Duodenal mucosa (tissue), 2 donors: ENCODE results near the gene OR10G8.
"Not testable (repeated sequence)": the region's sequence is repeated elsewhere in the genome, so short reads cannot be mapped to it uniquely, and the experiment has no call there.

Source experiments
- H3K27ac ChIP-seq: one replicate; pipeline ENCODE4 v1.7.0; 2013; ENCODE audit warnings: low read depth, low read length
- H3K27me3 ChIP-seq, 2 donors: one replicate each; pipeline ENCODE4 v1.7.0; 2013; ENCODE audit warnings: low read length in 2 of 2, control low read depth in 1 of 2; ENCODE audit not compliant: insufficient read depth in 2 of 2, control insufficient read depth in 1 of 2
- H3K36me3 ChIP-seq, 2 donors: one replicate each; pipeline ENCODE4 v1.7.0; 2013; ENCODE audit warnings: low read length in 2 of 2, control low read depth in 1 of 2; ENCODE audit not compliant: insufficient read depth in 2 of 2, control insufficient read depth in 1 of 2
- H3K4me1 ChIP-seq, 2 donors: one replicate each; pipeline ENCODE4 v1.7.0; 2013; ENCODE audit warnings: low read length in 2 of 2, control low read depth in 1 of 2; ENCODE audit not compliant: insufficient read depth in 2 of 2, control insufficient read depth in 1 of 2
- H3K4me3 ChIP-seq, 2 donors: one replicate each; pipeline ENCODE4 v1.7.0; 2013; ENCODE audit warnings: low read length in 2 of 2, low read depth in 1 of 2
- H3K9ac ChIP-seq, 2 donors: one replicate each; pipeline ENCODE4 v1.7.0; 2013; ENCODE audit warnings: low read length in 2 of 2, low read depth in 1 of 2
- H3K9me3 ChIP-seq, 2 donors: one replicate each; pipeline ENCODE4 v1.7.0; 2013; ENCODE audit warnings: low read length in 2 of 2, control low read depth in 1 of 2; ENCODE audit not compliant: control insufficient read depth in 1 of 2

OR10G8 gene, protein sequence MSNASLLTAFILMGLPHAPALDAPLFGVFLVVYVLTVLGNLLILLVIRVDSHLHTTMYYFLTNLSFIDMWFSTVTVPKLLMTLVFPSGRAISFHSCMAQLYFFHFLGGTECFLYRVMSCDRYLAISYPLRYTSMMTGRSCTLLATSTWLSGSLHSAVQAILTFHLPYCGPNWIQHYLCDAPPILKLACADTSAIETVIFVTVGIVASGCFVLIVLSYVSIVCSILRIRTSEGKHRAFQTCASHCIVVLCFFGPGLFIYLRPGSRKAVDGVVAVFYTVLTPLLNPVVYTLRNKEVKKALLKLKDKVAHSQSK

DNA sequence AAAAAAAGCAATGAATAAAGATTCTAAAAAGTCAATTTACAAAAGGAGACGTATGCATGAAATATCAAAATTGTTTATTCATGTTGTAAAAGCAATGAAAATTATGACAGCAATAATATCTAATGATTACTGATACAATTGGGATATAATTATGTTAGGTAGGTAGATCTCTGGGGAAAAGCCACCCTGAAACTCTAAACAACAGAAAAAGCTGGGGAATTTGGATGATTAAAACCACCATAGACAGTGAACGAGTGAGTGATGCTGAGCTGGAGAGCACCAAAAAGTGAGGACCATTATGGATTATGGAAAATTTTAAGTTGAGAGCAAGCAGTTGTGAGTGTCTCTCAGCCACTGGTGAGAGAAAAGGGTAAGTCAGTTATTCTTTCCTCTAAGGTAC lies at the start of gene OR10G8:
Gene OR10G8, plus strand, starts transcription at position 301 of the 400 bp plus-strand sequence. CDS start 2,825 bp downstream, outside the sequence.
- Histone ChIP-seq H3K27ac (no peak within 1 kb of the TSS), H3K9me3 (no peaks in the 10 kb centered on the region), H3K36me3 (no peaks in the 10 kb centered on the region), H3K4me3 (no peak within 1 kb of the TSS), H3K4me1 (no peaks in the 10 kb centered on the region), H3K27me3 (no peaks in the 10 kb centered on the region), H3K9ac (no peak within 1 kb of the TSS)

DNA sequence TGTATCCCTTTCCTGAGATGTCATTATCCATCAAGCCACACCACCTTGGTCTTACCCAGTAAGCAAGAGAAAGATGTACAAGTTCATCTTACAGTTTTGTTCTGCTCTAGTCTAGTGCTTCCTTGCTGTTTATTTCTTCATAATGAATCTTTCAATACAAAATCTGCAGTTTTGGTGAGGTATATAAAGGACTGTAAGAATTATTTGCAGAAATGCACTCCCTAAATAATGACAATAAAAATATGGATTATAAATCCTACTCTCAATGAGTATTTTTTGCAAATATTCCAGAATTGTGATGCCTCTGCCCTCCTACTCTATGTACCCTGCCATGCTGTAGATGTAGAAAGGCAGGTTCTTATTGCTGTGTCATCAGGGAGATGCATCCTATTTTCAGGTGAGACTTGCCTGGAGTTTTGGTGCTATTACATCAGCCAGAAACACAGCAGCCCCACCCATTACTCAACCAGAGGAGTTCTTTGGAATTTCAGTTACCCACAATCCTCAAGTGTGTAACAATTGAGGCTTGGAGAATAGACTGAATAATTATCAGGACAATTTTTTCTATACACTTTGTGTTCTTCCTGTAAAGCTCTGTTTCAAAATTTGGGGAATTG lies 48.8 kb upstream of the OR10G8 start, which contains the start of gene OR10S1:
Gene OR10S1, minus strand, starts transcription at position 51 of the 617 bp plus-strand sequence. CDS start 117 bp downstream, outside the sequence.
- Histone ChIP-seq H3K4me1 (no peaks in the 10 kb centered on the region), H3K9me3 (no peaks in the 10 kb centered on the region), H3K36me3 (no peaks in the 10 kb centered on the region), H3K4me3 (no peak within 1 kb of the TSS), H3K9ac (no peak within 1 kb of the TSS), H3K27me3 (no peaks in the 10 kb centered on the region), H3K27ac (no peak within 1 kb of the TSS)

DNA sequence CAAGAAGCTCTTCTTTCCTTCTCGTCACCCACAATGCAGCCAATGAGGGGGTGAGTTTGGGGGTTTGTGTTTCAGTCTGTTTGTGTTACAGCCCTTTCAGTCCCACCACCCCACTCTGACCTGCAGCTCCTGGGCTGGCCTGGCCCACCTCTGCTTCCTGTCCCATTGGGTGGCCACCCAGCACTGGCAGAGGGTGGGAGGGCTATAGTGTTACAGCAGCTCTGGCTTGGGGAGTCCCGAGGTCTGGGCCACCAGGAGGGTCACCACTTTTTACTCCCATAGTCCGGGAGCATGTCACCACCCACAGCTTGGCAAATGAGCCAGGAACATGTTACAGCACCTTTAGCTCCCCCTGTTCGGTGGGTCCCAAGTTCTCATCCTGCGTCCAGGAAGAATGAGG lies 47.3 kb upstream of the OR10G8 start:
- no peak overlapping the region for H3K4me3 ChIP-seq
- no peaks in the 10 kb centered on the region for H3K27me3 ChIP-seq
- H3K4me1 ChIP-seq, result no peaks in the 10 kb centered on the region
- no peaks in the 10 kb centered on the region for H3K36me3 ChIP-seq
- H3K9ac ChIP-seq, result no peak overlapping the region
- H3K27ac ChIP-seq, result no peak overlapping the region
- no peaks in the 10 kb centered on the region for H3K9me3 ChIP-seq

DNA sequence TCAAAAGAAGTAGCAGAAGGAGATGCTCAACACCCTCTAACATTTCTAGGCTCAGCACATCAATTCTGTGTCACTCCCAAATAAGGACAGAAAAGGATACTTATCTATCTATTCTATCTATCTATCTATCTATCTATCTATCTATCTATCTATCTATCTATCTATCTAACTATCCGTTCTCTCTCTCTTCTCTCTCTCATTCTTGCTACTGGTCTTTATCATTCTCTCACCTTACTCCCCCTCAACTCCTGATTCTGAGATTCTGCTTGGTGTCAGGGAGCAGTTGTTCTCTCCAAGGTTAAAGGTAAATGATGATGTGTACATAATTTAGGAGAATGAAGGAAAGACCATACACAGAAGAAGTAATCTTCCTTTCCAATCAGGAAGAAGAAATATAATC lies 31.5 kb upstream of the OR10G8 start, which contains the start of gene OR10G6:
Gene OR10G6, minus strand, starts transcription at position 43 of the 400 bp plus-strand sequence. Its CDS starts 0 bp downstream, at position 43.
- Histone ChIP-seq H3K27me3 (no peaks in the 10 kb centered on the region), H3K36me3 (no peaks in the 10 kb centered on the region), H3K9me3 (no peaks in the 10 kb centered on the region), H3K4me1 (no peaks in the 10 kb centered on the region), H3K9ac (no peak within 1 kb of the TSS), H3K4me3 (no peak within 1 kb of the TSS), H3K27ac (no peak within 1 kb of the TSS)

DNA sequence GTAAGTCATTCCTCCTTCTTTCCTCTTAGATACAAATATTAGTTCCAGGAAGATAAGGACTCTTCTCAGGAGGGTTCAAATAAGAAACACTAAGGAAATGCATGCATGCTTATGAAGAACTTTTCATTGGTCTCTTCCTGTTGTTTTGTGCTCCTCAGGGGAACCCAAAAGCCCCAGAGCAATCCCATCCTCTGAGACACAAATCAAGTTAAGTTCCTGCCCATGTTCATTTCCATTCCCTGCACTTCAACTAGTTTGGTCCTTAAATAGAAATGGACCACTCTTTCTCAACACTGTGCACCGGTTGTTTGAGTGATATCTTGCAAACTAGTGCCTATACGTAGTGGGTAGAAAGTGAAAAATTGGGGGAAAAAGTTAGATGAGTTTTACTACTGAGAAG lies 13.9 kb upstream of the OR10G8 start, which contains the start of gene OR10G4:
Gene OR10G4, plus strand, starts transcription at position 301 of the 400 bp plus-strand sequence. CDS start 2,578 bp downstream, outside the sequence.
- Histone ChIP-seq H3K4me1 (no peaks in the 10 kb centered on the region), H3K27me3 (no peaks in the 10 kb centered on the region), H3K27ac (no peak within 1 kb of the TSS), H3K9ac (no peak within 1 kb of the TSS), H3K9me3 (no peaks in the 10 kb centered on the region), H3K36me3 (no peaks in the 10 kb centered on the region), H3K4me3 (no peak within 1 kb of the TSS)

DNA sequence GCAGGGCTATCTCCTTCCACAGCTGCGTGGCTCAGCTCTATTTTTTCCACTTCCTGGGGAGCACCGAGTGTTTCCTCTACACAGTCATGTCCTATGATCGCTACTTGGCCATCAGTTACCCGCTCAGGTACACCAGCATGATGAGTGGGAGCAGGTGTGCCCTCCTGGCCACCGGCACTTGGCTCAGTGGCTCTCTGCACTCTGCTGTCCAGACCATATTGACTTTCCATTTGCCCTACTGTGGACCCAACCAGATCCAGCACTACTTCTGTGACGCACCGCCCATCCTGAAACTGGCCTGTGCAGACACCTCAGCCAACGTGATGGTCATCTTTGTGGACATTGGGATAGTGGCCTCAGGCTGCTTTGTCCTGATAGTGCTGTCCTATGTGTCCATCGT lies 10.8 kb upstream of the OR10G8 start:
- H3K9me3 ChIP-seq, H3K27ac ChIP-seq: not testable (repeated sequence)

DNA sequence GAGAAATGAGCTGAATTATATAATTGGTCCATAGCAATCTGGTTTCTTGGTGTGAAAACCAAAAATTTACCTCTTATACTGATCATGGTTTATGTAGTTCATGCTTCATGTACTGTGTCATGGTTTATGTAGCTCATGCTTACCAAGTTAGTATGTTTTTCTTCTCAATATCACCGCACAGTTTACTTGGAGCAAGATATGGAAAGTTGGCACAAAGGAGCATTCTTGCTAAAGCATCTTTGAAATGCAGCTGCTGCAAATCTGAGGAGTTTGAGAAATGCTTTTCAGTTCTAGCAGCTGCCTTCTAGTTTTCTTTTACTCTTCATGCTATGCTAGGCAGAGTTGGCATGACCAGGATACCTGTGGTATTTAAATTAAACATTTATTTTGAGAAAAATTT lies 10.1 kb downstream of the OR10G8 start:
- Histone ChIP-seq H3K27me3 (no peaks in the 10 kb centered on the region), H3K27ac (no peak overlapping the region), H3K9ac (no peak overlapping the region), H3K36me3 (no peaks in the 10 kb centered on the region), H3K9me3 (no peaks in the 10 kb centered on the region), H3K4me1 (no peaks in the 10 kb centered on the region), H3K4me3 (no peak overlapping the region)

More for the DNA sequence above, 10.8 kb upstream of the OR10G8 start:
- H3K36me3 ChIP-seq, H3K9ac ChIP-seq, H3K4me3 ChIP-seq, H3K27me3 ChIP-seq, H3K4me1 ChIP-seq: not testable (repeated sequence)

DNA sequence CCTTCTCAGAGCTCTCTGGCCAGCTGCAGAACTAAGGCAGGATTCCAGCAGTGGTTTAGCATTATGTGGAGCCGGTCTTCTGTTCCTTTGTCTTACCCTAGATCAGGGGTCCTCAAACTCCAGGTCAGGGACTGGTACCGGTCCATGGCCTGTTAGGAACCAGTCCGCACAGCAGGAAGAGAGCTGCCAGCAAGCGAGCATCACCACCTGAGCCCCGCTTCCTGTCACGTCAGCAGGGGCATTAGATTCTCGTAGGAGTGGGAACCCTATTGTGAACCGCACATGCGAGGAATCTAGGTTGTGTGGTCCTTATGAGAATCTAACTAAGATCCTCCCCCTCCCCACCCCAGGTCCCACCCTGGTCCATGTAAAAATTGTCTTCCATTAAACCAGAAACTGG lies 13.0 kb downstream of the OR10G8 start:
- H3K36me3 ChIP-seq, result no peaks in the 10 kb centered on the region

DNA sequence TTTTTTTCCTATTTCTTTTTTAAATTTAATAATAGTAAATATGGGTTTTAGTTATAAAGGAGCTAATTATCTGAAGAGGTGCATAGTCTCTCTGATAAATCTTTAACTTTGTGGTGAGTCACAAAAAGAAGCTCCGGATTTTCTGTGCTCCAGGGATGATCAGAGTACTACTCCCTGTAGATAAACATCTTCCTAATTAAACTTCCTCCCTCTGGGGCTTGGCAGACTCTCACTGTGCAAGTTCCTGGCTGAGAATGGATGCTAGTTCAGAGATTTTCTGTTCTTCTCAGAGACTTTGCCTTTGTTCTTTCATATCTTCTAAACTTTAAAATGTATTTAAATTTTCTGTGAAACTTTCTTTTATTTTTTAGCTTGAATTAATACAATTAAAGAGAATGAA lies 14.7 kb downstream of the OR10G8 start, which contains the start of gene OR10G7:
Gene OR10G7, minus strand, starts transcription at position 72 of the 400 bp plus-strand sequence. CDS start 2,324 bp downstream, outside the sequence.
- Histone ChIP-seq H3K27me3 (no peaks in the 10 kb centered on the region), H3K9ac (no peak within 1 kb of the TSS), H3K9me3 (no peaks in the 10 kb centered on the region), H3K4me1 (no peaks in the 10 kb centered on the region), H3K4me3 (no peak within 1 kb of the TSS), H3K36me3 (no peaks in the 10 kb centered on the region), H3K27ac (no peak within 1 kb of the TSS)

More for the DNA sequence above, 13.0 kb downstream of the OR10G8 start:
- Histone ChIP-seq H3K4me3 (no peak overlapping the region), H3K27ac (no peak overlapping the region), H3K9me3 (no peaks in the 10 kb centered on the region), H3K9ac (no peak overlapping the region), H3K4me1 (no peaks in the 10 kb centered on the region), H3K27me3 (no peaks in the 10 kb centered on the region)

DNA sequence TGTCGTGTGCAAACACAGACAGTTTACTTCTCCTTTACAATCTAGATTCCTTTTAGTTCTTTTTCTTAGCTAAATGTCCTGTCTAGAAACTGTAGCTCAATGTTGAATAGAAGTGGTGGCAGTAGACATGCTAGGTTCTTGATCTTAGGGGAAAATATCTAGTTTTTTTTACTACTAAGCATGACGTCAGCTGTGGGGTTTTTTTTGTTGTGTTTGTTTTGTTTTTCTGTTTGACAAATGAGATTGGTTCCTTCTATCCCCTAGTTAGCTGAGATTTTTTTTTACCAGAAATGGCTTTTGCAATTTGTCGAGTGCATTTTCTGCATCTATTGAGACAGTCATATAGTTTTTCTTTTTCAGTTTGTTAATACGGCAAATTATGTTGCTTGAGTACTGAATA lies 16.8 kb downstream of the OR10G8 start:
- Histone ChIP-seq H3K27ac (no peak overlapping the region), H3K36me3 (no peaks in the 10 kb centered on the region), H3K27me3 (no peaks in the 10 kb centered on the region), H3K4me1 (no peaks in the 10 kb centered on the region), H3K4me3 (no peak overlapping the region), H3K9ac (no peak overlapping the region), H3K9me3 (no peaks in the 10 kb centered on the region)
